GM18511 (cell line): ENCODE measurements around the gene PDGFA.

Experiments
- ATAC-seq: cut with Tn5 transposase; IDR thresholded peaks from one replicate; pipeline ENCODE4 v1.9.1; 2021; ENCODE audit warnings: mild to moderate bottlenecking, moderate library complexity; ENCODE audit not compliant: unreplicated experiment

Gene PDGFA

DNA sequence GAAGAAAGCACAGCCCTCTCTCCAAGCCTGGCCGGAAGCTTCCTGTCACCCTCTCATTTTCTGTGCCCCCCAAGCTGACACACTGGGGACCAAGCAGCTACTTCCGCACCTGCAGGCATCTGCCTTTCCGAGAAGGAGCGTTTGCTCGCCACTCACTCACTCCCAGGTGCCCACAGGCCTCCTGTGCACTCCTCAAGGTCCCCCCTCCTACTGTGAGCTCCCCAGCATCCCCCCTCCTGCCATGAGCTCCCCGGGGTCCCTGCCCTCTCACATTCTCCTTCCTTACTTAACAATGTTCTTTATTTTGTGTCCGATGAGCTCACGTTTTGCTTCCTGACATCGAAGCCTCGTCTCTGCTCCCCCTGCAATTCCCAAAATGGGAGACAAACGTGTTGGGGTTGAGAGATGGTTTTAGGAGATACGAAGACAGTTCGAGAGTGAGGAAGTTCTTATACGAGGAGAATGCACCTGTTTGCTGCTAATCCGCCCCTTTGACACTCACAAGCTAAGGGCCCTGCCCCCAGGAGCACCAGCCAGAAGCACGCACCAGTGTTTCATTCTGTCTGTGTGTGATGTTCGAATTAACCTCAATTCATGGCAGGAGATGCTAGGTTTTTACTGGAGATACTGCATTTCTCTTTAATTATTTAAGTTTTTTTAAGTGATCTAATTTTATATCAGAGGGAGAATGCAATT is 70.2 kb downstream of the PDGFA start:
- no peak for ATAC-seq

DNA sequence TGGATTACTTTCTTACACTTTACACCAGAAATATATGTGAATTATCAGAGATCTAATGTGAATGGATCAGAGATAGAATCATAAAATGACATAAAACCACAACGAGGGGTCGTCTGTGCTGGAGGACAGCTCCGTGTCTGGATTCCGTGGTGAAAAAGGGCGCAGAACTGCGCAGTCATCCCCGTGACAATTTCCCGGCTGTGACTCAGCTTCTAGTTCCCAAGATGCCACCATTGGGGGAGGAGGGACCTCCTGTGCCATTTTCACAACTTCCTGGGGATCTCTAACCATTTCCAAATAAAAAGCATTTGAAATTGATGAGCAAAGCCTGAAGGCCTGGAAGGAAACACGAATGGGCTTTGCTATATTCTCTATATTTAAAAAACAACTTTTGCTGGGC is 72.1 kb downstream of the PDGFA start:
- no peak for ATAC-seq
